K562 (cell line): Measurements from ENCODE around the gene AHI1. TPM values are rescaled to one million over a fixed set of nuclear protein-coding genes. Genes with fewer than 3 reads are reported as not detected.

Experiments used
- BHLHE40 ChIP-seq: IDR thresholded peaks from 2 replicates; pipeline ENCODE4 v1.6.1; 2011; ENCODE audit warnings: low read length, improper control_type of control experiment
- BRCA1 ChIP-seq, 2 experiments: fragments of 450-650 bp in 1 of 2; sonication (generic) in 1 of 2; formaldehyde crosslinking in 1 of 2; IDR thresholded peaks; 2 replicates each; pipeline versions ENCODE4 v1.5.0 to v1.6.1; 2017 to 2020; ENCODE audit warnings: mild to moderate bottlenecking in 1 of 2, missing genetic modification reagents in 1 of 2
- C11orf30 ChIP-seq: fragments of 450-650 bp; IDR thresholded peaks from 2 replicates; pipeline ENCODE4 v1.6.1; 2016; ENCODE audit warnings: low read depth, mild to moderate bottlenecking
- CBFA2T2 ChIP-seq: fragments of 450-650 bp; conservative IDR thresholded peaks from 2 replicates; pipeline ENCODE4 v1.6.1; 2017; ENCODE audit warnings: mild to moderate bottlenecking
- CBX1 ChIP-seq: sonication (generic); IDR thresholded peaks from 2 replicates; pipeline ENCODE4 v1.6.1; 2016; ENCODE audit warnings: antibody characterized with exemption, low read depth, mild to moderate bottlenecking
- CBX2 ChIP-seq: fragments of 200-600 bp; sonication (generic); IDR thresholded peaks from one replicate; pipeline ENCODE4 v1.6.1; 2012; ENCODE audit warnings: mild to moderate bottlenecking, low read length, inconsistent platforms; ENCODE audit not compliant: insufficient read depth, poor library complexity, severe bottlenecking
- CREB3 ChIP-seq: fragments of 450-650 bp; conservative IDR thresholded peaks from 2 replicates; pipeline ENCODE4 v1.6.1; 2016; ENCODE audit warnings: missing genetic modification characterization, low read depth, mild to moderate bottlenecking, missing compliant biosample characterization, moderate library complexity
- CSDE1 ChIP-seq, 2 experiments: fragments of 450-650 bp; IDR thresholded peaks; 2 replicates each; pipeline ENCODE4 v1.6.1; 2016; ENCODE audit warnings: mild to moderate bottlenecking in 1 of 2
- E2F6 ChIP-seq, 2 experiments: IDR thresholded peaks; 2 replicates each; pipeline ENCODE4 v1.6.1; 2011; ENCODE audit warnings: borderline replicate concordance in 1 of 2, control low read depth in 1 of 2, low read depth in 1 of 2, low read length in 1 of 2, mild to moderate bottlenecking in 1 of 2, mixed read lengths in 1 of 2, moderate library complexity in 1 of 2; ENCODE audit not compliant: insufficient read depth in 1 of 2, insufficient read length in 1 of 2, poor library complexity in 1 of 2, severe bottlenecking in 1 of 2; ENCODE audit errors: extremely low read depth in 1 of 2
- EP400 ChIP-seq: fragments of 450-650 bp; IDR thresholded peaks from 2 replicates; pipeline ENCODE4 v1.6.1; 2017; ENCODE audit warnings: antibody characterized with exemption, mild to moderate bottlenecking, moderate library complexity
- ESRRA ChIP-seq: fragments of 450-650 bp; IDR thresholded peaks from 2 replicates; pipeline ENCODE4 v1.6.1; 2014; ENCODE audit warnings: low read depth, mild to moderate bottlenecking, moderate library complexity, borderline replicate concordance
- FOXK1 ChIP-seq: sonication (generic); formaldehyde crosslinking; IDR thresholded peaks from 2 replicates; pipeline ENCODE4 v1.8.0; 2022; ENCODE audit warnings: missing genetic modification reagents, mild to moderate bottlenecking, borderline replicate concordance
- GABPB2 ChIP-seq: fragments of 250-450 bp; sonication (Bioruptor Pico); conservative IDR thresholded peaks from 2 replicates; pipeline ENCODE4 v1.5.1; 2021; ENCODE audit warnings: mild to moderate bottlenecking
- IRF9 ChIP-seq: fragments of 450-650 bp; IDR thresholded peaks from 2 replicates; pipeline ENCODE4 v1.6.1; 2016; ENCODE audit warnings: missing biosample characterization, missing genetic modification characterization
- KDM1A ChIP-seq, 2 experiments: fragments of 450-650 bp; IDR thresholded peaks; 2 replicates each; pipeline ENCODE4 v1.6.1; 2016; ENCODE audit warnings: mild to moderate bottlenecking in 2 of 2
- LARP7 ChIP-seq: fragments of 450-650 bp; IDR thresholded peaks from 2 replicates; pipeline ENCODE4 v1.6.1; 2016
- MLX ChIP-seq, 2 experiments: fragments of 450-650 bp in 1 of 2; sonication (generic) in 1 of 2; formaldehyde crosslinking; conservative IDR thresholded peaks; 2 replicates each; pipeline versions ENCODE4 v1.4.0 to v1.8.1; 2020 to 2022; ENCODE audit warnings: mild to moderate bottlenecking in 1 of 2, missing genetic modification reagents in 1 of 2
- NCOR1 ChIP-seq: fragments of 450-650 bp; IDR thresholded peaks from 2 replicates; pipeline ENCODE4 v1.6.1; 2016; ENCODE audit warnings: mild to moderate bottlenecking, moderate library complexity
- SMARCE1 ChIP-seq: fragments of 450-650 bp; IDR thresholded peaks from 2 replicates; pipeline ENCODE4 v1.7.1; 2016; ENCODE audit warnings: mild to moderate bottlenecking
- TOE1 ChIP-seq, 2 experiments: fragments of 450-650 bp in 1 of 2; sonication (generic) in 1 of 2; formaldehyde crosslinking in 1 of 2; IDR thresholded peaks; 2 replicates each; pipeline versions ENCODE4 v1.7.1 to v1.8.0; 2016 to 2022; ENCODE audit warnings: borderline replicate concordance in 2 of 2, mild to moderate bottlenecking in 2 of 2, antibody characterized with exemption in 1 of 2, inconsistent platforms in 1 of 2, low read depth in 1 of 2, missing genetic modification reagents in 1 of 2, moderate library complexity in 1 of 2
- TSC22D4 ChIP-seq: fragments of 450-650 bp; IDR thresholded peaks from 2 replicates; pipeline ENCODE4 v1.6.1; 2016; ENCODE audit warnings: missing genetic modification characterization, missing biosample characterization, control low read depth
- USF2 ChIP-seq: sonication (generic); formaldehyde crosslinking; IDR thresholded peaks from 2 replicates; pipeline ENCODE4 v1.5.0; 2020; ENCODE audit warnings: missing genetic modification reagents
- XRCC5 ChIP-seq: fragments of 200-400 bp; formaldehyde crosslinking; IDR thresholded peaks from 2 replicates; pipeline ENCODE4 v1.6.1; 2017; ENCODE audit warnings: low read depth, mild to moderate bottlenecking, low read length
- ZFP1 ChIP-seq: fragments of 450-650 bp; formaldehyde crosslinking; IDR thresholded peaks from 2 replicates; pipeline ENCODE4 v1.4.0; 2020; ENCODE audit warnings: mild to moderate bottlenecking, mixed read lengths
- ZFPM2 ChIP-seq: fragments of 250-450 bp; sonication (Bioruptor Pico); IDR thresholded peaks from 2 replicates; pipeline ENCODE4 v1.5.1; 2022; ENCODE audit warnings: mild to moderate bottlenecking
- polyA plus RNA-seq, 8 experiments: library from polyadenylated mRNA; depleted of rRNA in 4 of 8; stranded (reverse) in 5 of 8; unstranded in 3 of 8; fragments of >200 nt; fragmentation: Nextera tagmentation in 2 of 8; fragmentation: Illumina TruSeq in 1 of 8; extraction: Ambion mirVana in 2 of 8; extraction: Trizol in 1 of 8; gene quantifications; 2 replicates each; pipeline versions ENCODE4 v1.2.1 to v1.2.3, GENCODE V29; 2011 to 2014; ENCODE audit warnings: inconsistent platforms in 1 of 8, missing spikeins in 1 of 8
- total RNA-seq, 7 experiments: library from RNA; depleted of rRNA in 6 of 7; stranded (reverse); fragments of >200 nt in 6 of 7; fragmentation: Illumina TruSeq in 2 of 7; extraction: Trizol in 2 of 7; gene quantifications; 2 replicates each; pipeline versions ENCODE4 v1.2.1 to v1.2.3, GENCODE V29; 2011 to 2021; ENCODE audit warnings: low replicate concordance in 1 of 7

The AHI1 gene
- total and polyA plus RNA-seq, 9 of the 15 experiments (the other 6 are each of a cell fraction or from before 2014, with no cell fraction given), result 24.7 to 54.9 (median 32.2) TPM

GRCh38 chr6:135299256-135299655 is 198.3 kb downstream of the AHI1 start (continued):
- TF ChIP-seq MLX (CRISPR knock-in tag; conservative IDR thresholded peaks at IDR 0.05), result no peak
- TF ChIP-seq XRCC5, result no peak
- 0 out of 2 replicates have a peak, but pooled peaks have one; percentile 18 for TF ChIP-seq EP400
- TF ChIP-seq CREB3 (tag), result no peak
- no peak for TF ChIP-seq GABPB2 (CRISPR knock-in tag)
- TF ChIP-seq TOE1 (IDR thresholded peaks at IDR 0.05; ENCODE audit: borderline replicate concordance), result no peak
- TF ChIP-seq TOE1 (CRISPR knock-in tag; IDR thresholded peaks at IDR 0.05; ENCODE audit: borderline replicate concordance, low read depth), result no peak
- TF ChIP-seq E2F6 (IDR thresholded peaks at IDR 0.05; ENCODE audit: borderline replicate concordance in 1 of 2, extremely low read depth in 1 of 2, insufficient read depth in 1 of 2, insufficient read length in 1 of 2, low read depth in 1 of 2, low read length in 1 of 2, poor library complexity in 1 of 2, severe bottlenecking in 1 of 2), result no peak
- TF ChIP-seq ESRRA, result no peak
- TF ChIP-seq SMARCE1, result peak; percentile 55; the same call in 1 of the 2 replicates
- no peak for TF ChIP-seq USF2
- TF ChIP-seq BRCA1 (IDR thresholded peaks at IDR 0.05), result no peak
- no peak for TF ChIP-seq BRCA1 (CRISPR knock-in tag; IDR thresholded peaks at IDR 0.05)
- no peak for TF ChIP-seq C11orf30
- no peak for TF ChIP-seq CSDE1 (IDR thresholded peaks at IDR 0.05)
- TF ChIP-seq LARP7, result no peak
- no peak for TF ChIP-seq IRF9 (tag)
- TF ChIP-seq CBFA2T2, result no peak
- no peak for TF ChIP-seq CBX2
- no peak for TF ChIP-seq ZFPM2 (CRISPR knock-in tag)
- TF ChIP-seq ZFP1 (CRISPR knock-in tag), result no peak
- TF ChIP-seq BHLHE40, result no peak
- TF ChIP-seq FOXK1 (CRISPR knock-in tag), result no peak
- no peak for TF ChIP-seq TSC22D4
- TF ChIP-seq CBX1, result no peak
- peak; percentile 38 to 46; a peak in 3 of 4 replicates for TF ChIP-seq KDM1A (IDR thresholded peaks at IDR 0.05)
- 0 out of 2 replicates have a peak, but pooled peaks have one; percentile 20 for TF ChIP-seq NCOR1
